HFFc6 (cell line): Measurements from ENCODE around the gene MGAT3. TPM values are rescaled to one million over a fixed set of nuclear protein-coding genes. Genes with fewer than 3 reads are reported as not detected.

Experiments used
- DNase-seq: peaks from one replicate; pipeline ENCODE4 v3.0.0-alpha.2; 2018
- H3K27ac Mint-ChIP-seq: 2 replicates; pipeline ENCODE4 v1.8.0; 2020; ENCODE audit warnings: mild to moderate bottlenecking, mixed read lengths
- H3K27me3 Mint-ChIP-seq: 2 replicates; pipeline ENCODE4 v1.8.0; 2021; ENCODE audit warnings: mild to moderate bottlenecking, moderate library complexity, mixed read lengths; ENCODE audit not compliant: insufficient read depth
- H3K36me3 Mint-ChIP-seq: 2 replicates; pipeline ENCODE4 v1.8.0; 2021; ENCODE audit warnings: low read depth, mixed read lengths
- H3K4me1 Mint-ChIP-seq: 2 replicates; pipeline ENCODE4 v1.8.0; 2020; ENCODE audit warnings: low read depth, mixed read lengths
- H3K4me3 Mint-ChIP-seq: 2 replicates; pipeline ENCODE4 v1.8.0; 2020; ENCODE audit warnings: mild to moderate bottlenecking, moderate library complexity, mixed read lengths
- H3K9me3 Mint-ChIP-seq: 2 replicates; pipeline ENCODE4 v1.8.0; 2020; ENCODE audit warnings: mild to moderate bottlenecking, mixed read lengths
- total RNA-seq, 6 experiments: library from RNA; stranded (reverse); fragmentation: NEBNext Ultra II Directional; extraction: Animal tissue kit (Norgen Biotek cat#: 25700); gene quantifications; 2 replicates in 1 of 6; 3 replicates in 5 of 6; pipeline ENCODE4 v1.2.3, GENCODE V29; 2021
- TF ChIP-seq, protein P1 (sequence below): fragments of 200-600 bp; sonication (generic); IDR thresholded peaks from 2 replicates; pipeline ENCODE4 v1.5.0; 2021; ENCODE audit warnings: antibody characterized with exemption, mild to moderate bottlenecking

Gene MGAT3
- total RNA-seq, 6 experiments from 2014 or later = not detected

GRCh38 chr22:39481054-39481453 is 24.2 kb downstream of the MGAT3 start:
- Mint-ChIP-seq H3K4me1 (no peaks in the 10 kb centered on the region), H3K27ac (no peak overlapping the region), H3K36me3 (no peaks in the 10 kb centered on the region), H3K9me3 (no peaks in the 10 kb centered on the region), H3K27me3 (peaks cover 10% of the 10 kb centered on the region), H3K4me3 (no peak overlapping the region)
- no peak for DNase-seq
- TF ChIP-seq, protein P1, sequence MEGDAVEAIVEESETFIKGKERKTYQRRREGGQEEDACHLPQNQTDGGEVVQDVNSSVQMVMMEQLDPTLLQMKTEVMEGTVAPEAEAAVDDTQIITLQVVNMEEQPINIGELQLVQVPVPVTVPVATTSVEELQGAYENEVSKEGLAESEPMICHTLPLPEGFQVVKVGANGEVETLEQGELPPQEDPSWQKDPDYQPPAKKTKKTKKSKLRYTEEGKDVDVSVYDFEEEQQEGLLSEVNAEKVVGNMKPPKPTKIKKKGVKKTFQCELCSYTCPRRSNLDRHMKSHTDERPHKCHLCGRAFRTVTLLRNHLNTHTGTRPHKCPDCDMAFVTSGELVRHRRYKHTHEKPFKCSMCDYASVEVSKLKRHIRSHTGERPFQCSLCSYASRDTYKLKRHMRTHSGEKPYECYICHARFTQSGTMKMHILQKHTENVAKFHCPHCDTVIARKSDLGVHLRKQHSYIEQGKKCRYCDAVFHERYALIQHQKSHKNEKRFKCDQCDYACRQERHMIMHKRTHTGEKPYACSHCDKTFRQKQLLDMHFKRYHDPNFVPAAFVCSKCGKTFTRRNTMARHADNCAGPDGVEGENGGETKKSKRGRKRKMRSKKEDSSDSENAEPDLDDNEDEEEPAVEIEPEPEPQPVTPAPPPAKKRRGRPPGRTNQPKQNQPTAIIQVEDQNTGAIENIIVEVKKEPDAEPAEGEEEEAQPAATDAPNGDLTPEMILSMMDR = no peak

GRCh38 chr22:39481595-39481994 is 24.8 kb downstream of the MGAT3 start:
- Mint-ChIP-seq H3K9me3 (no peaks in the 10 kb centered on the region), H3K27me3 (peaks cover 7% of the 10 kb centered on the region), H3K36me3 (no peaks in the 10 kb centered on the region), H3K4me1 (no peaks in the 10 kb centered on the region), H3K4me3 (no peak overlapping the region), H3K27ac (no peak overlapping the region)
- DNase-seq = no peak
- TF ChIP-seq, protein P1 = no peak

DNA sequence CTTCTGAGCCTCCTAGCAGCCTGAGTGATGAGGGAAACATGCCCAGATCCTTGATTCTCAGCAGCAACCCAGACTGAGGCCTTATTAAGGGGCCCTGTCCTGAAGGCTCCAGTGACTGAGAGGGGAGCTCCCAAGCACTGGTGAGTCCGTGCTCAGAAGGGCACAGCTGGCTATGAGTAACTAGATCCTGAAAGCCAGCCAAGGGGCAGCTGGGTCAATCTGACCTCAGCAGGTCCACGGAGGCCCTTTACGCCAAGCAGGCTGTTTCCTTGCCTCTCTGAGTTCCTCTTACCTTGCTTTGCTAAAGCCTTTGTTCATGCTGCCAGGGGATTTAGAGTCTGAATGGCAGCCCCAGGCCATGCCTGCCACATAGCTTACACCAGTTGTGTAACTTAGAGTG is 26.0 kb downstream of the MGAT3 start:
- no peak overlapping the region for H3K4me3 Mint-ChIP-seq
- TF ChIP-seq, protein P1 = no peak
- no peaks in the 10 kb centered on the region for H3K9me3 Mint-ChIP-seq
- H3K27me3 Mint-ChIP-seq = peaks cover 9% of the 10 kb centered on the region
- H3K36me3 Mint-ChIP-seq = no peaks in the 10 kb centered on the region
- peak; percentile 24 for DNase-seq
- no peaks in the 10 kb centered on the region for H3K4me1 Mint-ChIP-seq
- H3K27ac Mint-ChIP-seq = no peak overlapping the region

DNA sequence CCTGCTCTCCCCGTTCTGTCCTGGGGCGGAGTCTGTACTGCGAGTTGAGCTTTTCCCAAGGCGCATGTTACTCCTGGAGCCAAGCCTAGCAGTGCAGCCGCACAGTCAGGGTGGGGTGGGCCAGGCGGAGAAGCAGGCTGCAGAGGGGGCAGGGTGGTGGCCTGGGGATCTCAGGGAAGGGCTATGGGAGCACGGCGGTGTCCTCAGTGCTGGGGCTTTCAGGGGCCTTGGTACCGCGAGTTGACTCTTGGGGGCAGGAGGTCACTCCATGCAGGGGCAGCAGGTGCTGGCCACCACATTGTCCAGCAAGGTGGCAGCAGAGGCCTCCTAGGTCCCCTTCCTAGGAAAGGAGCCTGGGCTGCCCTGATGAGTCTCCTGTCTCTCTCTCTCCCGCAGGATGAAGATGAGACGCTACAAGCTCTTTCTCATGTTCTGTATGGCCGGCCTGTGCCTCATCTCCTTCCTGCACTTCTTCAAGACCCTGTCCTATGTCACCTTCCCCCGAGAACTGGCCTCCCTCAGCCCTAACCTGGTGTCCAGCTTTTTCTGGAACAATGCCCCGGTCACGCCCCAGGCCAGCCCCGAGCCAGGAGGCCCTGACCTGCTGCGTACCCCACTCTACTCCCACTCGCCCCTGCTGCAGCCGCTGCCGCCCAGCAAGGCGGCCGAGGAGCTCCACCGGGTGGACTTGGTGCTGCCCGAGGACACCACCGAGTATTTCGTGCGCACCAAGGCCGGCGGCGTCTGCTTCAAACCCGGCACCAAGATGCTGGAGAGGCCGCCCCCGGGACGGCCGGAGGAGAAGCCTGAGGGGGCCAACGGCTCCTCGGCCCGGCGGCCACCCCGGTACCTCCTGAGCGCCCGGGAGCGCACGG is 30.4 kb downstream of the MGAT3 start:
- Mint-ChIP-seq H3K27ac (no peak overlapping the region), H3K36me3 (no peaks in the 10 kb centered on the region), H3K27me3 (peaks cover 15% of the 10 kb centered on the region), H3K4me1 (no peaks in the 10 kb centered on the region), H3K4me3 (no peak overlapping the region), H3K9me3 (no peaks in the 10 kb centered on the region)
- no peak for DNase-seq
- TF ChIP-seq, protein P1 = no peak

DNA sequence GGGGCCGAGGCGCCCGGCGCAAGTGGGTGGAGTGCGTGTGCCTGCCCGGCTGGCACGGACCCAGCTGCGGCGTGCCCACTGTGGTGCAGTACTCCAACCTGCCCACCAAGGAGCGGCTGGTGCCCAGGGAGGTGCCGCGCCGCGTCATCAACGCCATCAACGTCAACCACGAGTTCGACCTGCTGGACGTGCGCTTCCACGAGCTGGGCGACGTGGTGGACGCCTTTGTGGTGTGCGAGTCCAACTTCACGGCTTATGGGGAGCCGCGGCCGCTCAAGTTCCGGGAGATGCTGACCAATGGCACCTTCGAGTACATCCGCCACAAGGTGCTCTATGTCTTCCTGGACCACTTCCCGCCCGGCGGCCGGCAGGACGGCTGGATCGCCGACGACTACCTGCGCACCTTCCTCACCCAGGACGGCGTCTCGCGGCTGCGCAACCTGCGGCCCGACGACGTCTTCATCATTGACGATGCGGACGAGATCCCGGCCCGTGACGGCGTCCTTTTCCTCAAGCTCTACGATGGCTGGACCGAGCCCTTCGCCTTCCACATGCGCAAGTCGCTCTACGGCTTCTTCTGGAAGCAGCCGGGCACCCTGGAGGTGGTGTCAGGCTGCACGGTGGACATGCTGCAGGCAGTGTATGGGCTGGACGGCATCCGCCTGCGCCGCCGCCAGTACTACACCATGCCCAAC is 31.2 kb downstream of the MGAT3 start:
- H3K27me3 Mint-ChIP-seq = peaks cover 15% of the 10 kb centered on the region
- DNase-seq = no peak
- H3K36me3 Mint-ChIP-seq = no peaks in the 10 kb centered on the region
- H3K4me1 Mint-ChIP-seq = peaks cover 3% of the 10 kb centered on the region
- no peak overlapping the region for H3K4me3 Mint-ChIP-seq
- no peaks in the 10 kb centered on the region for H3K9me3 Mint-ChIP-seq
- H3K27ac Mint-ChIP-seq = no peak overlapping the region
- TF ChIP-seq, protein P1 = no peak
